Fibroblast of the aortic adventitia (primary cell): Measurements from ENCODE around the gene KLF13. TPM values are rescaled to one million over a fixed set of nuclear protein-coding genes. Genes with fewer than 3 reads are reported as not detected.

Source experiments
- DNase-seq: peaks from one replicate; pipeline ENCODE4 v3.0.0-alpha.2; 2010; ENCODE audit warnings: low read depth
- H3K4me3 ChIP-seq: 2 replicates; pipeline ENCODE4 v1.5.1; 2011; ENCODE audit warnings: low read depth, mild to moderate bottlenecking, control low read depth, low read length, moderate library complexity
- total RNA-seq: library from RNA; depleted of rRNA; stranded (reverse); fragments of >200 nt; gene quantifications from 2 replicates; pipeline ENCODE4 v1.2.3, GENCODE V29; 2012; ENCODE audit warnings: low replicate concordance
- TF ChIP-seq, protein P1 (sequence below): IDR thresholded peaks from 2 replicates; pipeline ENCODE4 v1.5.1; 2011; ENCODE audit warnings: mild to moderate bottlenecking, low read length, control low read depth, inconsistent platforms; ENCODE audit not compliant: insufficient read depth

The KLF13 gene
- total RNA-seq, 1 donor, result 40.4 TPM

DNA sequence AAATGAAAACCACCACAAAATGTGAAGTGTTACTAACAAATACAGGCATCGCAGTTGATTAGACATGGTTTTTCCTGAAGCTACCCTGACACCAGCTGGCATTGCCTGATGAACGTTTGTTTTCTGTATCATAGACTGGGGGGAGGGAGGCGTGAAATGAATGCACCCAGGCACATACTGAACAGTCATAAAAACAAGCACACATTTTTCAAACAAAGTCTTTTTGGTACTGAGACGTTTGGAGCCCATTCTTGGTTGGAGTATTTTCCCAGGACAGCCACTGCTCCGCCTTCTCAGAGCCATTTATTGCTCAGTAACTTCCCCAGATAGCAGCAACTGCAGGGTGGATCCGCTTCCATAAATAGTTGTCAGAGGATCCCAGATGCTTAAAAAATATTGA is 52.4 kb downstream of the KLF13 start:
- TF ChIP-seq, protein P1, sequence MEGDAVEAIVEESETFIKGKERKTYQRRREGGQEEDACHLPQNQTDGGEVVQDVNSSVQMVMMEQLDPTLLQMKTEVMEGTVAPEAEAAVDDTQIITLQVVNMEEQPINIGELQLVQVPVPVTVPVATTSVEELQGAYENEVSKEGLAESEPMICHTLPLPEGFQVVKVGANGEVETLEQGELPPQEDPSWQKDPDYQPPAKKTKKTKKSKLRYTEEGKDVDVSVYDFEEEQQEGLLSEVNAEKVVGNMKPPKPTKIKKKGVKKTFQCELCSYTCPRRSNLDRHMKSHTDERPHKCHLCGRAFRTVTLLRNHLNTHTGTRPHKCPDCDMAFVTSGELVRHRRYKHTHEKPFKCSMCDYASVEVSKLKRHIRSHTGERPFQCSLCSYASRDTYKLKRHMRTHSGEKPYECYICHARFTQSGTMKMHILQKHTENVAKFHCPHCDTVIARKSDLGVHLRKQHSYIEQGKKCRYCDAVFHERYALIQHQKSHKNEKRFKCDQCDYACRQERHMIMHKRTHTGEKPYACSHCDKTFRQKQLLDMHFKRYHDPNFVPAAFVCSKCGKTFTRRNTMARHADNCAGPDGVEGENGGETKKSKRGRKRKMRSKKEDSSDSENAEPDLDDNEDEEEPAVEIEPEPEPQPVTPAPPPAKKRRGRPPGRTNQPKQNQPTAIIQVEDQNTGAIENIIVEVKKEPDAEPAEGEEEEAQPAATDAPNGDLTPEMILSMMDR, result no peak
- no peak overlapping the region for H3K4me3 ChIP-seq
- no peak for DNase-seq

DNA sequence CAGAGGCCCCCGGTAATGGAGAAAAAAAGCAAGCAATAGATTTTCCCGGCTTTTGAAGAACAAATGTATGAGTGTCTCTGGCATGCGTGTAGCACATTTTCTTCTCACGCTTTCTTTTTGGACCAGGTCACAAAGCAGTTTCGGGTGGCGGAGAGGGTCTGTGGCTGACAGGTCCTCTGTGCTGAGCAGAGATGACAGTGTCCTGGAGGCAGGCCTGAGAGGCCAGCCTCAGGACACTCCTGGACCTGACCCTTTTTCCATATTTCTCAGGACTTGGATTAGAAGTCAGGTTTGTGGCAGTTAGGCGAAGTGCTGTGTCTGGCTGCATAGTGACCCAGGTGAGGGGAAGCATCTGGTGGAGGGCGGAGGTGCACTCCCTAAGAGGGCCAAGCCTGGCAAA is 52.9 kb downstream of the KLF13 start:
- DNase-seq, result no peak
- TF ChIP-seq, protein P1, result no peak
- no peak overlapping the region for H3K4me3 ChIP-seq

GRCh38 chr15:31381801-31382712 is 55.4 kb downstream of the KLF13 start:
- no peak overlapping the region for H3K4me3 ChIP-seq
- DNase-seq, result no peak
- TF ChIP-seq, protein P1, result no peak

DNA sequence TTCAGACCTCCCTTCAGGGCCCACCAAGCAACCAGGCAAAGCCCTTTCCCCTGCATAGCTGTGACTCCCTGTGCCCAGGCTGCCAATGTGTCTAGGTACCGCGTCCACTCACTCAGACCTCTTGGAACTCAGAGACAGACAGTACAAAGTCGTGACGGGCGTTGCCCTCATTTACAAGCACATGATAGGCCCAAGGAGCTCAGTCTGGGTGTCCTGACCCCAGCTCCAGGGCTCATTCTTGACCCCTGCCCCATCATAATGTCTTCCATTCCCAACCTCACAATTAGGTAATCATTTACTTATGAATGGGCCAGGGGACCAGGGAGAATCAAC is 56.0 kb downstream of the KLF13 start:
- H3K4me3 ChIP-seq, result no peak overlapping the region
- DNase-seq, result no peak
- TF ChIP-seq, protein P1, result no peak

DNA sequence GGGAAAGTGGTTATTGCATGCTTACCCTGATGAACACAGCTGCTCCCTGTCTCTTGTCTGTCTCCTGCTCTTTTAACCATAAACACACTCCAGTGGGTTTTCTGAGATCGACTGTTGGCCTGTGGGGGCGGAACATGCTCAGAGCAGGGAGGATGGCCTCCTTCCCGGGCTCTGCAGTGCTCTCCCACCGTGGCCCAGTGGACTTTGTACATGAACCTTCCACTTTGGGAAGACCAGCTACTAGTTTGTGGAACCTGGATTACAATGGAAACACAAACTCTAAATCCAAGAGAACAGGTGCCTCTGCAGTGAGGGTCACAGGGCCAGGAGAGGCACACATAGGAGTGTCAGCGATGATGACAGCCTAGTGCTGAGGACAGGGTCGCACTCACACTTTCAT is 56.5 kb downstream of the KLF13 start:
- H3K4me3 ChIP-seq, result no peak overlapping the region
- TF ChIP-seq, protein P1, result no peak
- no peak for DNase-seq

- TF ChIP-seq, protein P1, result no peak
- H3K4me3 ChIP-seq, result no peak overlapping the region
- DNase-seq, result no peak
These were observed 57.9 kb downstream of the KLF13 start for GRCh38 chr15:31384568-31384967.
